ENCODE data around the gene ACY1.
A peak's percentile ranks its signal among the peaks of the same experiment; 100 is the strongest.

The ACY1 gene

GRCh38 chr3:51982838-51983577 lies at the start of gene ACY1:
Gene ACY1, plus strand, starts transcription at chr3:51983535. Its CDS starts 530 bp downstream, at chr3:51984065.
- TF ChIP-seq JUND (IDR thresholded peaks at IDR 0.05; ENCODE audit: low read depth) = no peak
- DNase-seq (ENCODE audit: low read depth in 1 of 2, low spot score in 1 of 2) = peak; percentile 89 to 94

GRCh38 chr3:51934139-51934850 lies 49.0 kb upstream of the ACY1 start:
- no peak for DNase-seq (ENCODE audit: low read depth in 1 of 2, low spot score in 1 of 2)
- no peak for TF ChIP-seq JUND (IDR thresholded peaks at IDR 0.05; ENCODE audit: low read depth)
- in situ Hi-C loops (cut with HindIII; ENCODE audit: low pct_unique_long_range_greater_than_20kb, low sequenced_read_pairs) = no loop called here

More at GRCh38 chr3:51982838-51983577, at the start of gene ACY1:
- in situ Hi-C loops (cut with HindIII; ENCODE audit: low pct_unique_long_range_greater_than_20kb, low sequenced_read_pairs) = no loop called here

DNA sequence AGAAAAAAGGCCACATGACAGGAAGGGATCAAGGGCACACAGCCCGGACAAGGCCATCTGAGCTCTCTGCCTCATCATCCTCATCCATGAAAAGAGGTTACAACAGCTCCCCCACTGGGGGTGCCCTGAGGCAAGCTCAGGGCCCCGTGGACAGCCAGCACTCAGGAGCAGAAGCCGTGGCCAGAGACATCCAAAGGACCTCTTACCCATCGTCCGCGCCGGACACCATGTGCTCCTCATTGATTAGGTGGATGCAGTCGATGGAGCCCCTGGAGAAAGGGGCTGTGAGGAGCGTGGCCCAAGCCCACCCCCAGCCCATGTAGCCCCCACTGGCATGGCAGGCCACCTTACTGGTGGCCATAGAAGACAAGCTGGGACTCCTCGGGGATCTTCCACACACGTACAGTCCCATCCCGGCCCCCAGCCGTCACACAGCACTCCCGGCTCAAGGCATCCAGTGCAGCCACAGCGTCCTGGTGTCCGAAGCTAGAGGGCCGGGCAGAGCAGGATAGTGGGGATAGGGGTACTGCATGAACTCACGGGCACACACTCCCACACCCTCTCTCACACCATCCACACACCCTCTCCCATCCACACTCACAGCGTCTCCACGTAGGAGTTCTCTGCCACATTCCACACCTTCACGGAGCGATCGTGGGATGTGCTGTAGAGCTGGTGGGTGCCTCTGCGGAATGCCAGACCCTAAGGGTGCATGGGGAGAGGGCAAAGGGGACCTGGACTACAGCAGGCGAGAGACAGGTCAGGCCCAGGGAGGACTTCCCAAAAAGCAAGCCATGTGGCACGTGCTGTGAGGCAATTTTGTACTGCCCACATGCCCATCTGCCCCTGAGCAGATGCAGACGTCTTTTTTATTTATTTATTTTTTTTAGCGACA lies 48.1 kb upstream of the ACY1 start:
- TF ChIP-seq JUND (IDR thresholded peaks at IDR 0.05; ENCODE audit: low read depth) = no peak
- DNase-seq (ENCODE audit: low read depth in 1 of 2, low spot score in 1 of 2) = no peak
- in situ Hi-C loops (cut with HindIII; ENCODE audit: low pct_unique_long_range_greater_than_20kb, low sequenced_read_pairs) = no loop called here

DNA sequence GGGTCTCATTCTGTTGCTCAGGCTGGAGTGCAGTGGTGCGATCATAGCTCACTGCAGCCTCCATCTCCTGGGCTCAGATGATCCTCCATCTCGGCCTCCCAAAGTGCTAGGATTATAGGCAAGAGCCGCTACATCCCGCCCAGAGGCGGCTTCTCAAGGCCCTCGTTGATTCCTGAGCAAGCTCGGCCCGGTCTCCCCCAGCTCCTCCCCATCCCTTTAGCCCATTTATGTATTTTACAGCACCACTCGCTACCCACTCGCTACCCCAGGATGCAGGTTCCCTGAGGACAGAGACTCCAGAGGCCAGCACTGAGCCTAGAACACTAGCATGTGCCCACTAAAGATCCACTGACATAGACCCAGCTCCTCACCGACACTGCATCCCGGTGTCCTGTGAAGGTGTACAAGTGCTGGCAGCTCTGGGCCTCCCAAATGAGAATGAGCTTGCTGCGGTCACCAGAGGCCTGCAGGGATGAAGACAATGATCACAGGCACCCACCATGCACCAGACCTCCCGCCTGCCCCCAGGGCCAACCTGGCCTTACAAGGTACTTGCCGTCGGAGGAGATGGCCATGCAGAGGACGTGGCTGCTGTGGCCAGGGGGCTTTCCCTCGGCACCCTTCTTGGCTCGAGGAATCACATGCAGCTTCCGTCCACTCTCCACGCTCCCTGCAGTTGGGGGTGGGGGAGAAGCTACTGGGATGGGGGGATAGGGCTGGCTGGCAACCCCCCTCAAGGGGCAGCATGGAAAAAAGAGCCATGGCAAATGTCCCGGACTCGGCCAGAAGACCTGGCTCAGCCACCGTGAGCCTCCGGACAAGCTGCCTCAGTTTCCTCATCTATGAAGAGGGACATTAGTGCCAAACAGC lies 47.2 kb upstream of the ACY1 start:
- no peak for TF ChIP-seq JUND (IDR thresholded peaks at IDR 0.05; ENCODE audit: low read depth)
- in situ Hi-C loops (cut with HindIII; ENCODE audit: low pct_unique_long_range_greater_than_20kb, low sequenced_read_pairs) = no loop called here
- no peak for DNase-seq (ENCODE audit: low read depth in 1 of 2, low spot score in 1 of 2)

DNA sequence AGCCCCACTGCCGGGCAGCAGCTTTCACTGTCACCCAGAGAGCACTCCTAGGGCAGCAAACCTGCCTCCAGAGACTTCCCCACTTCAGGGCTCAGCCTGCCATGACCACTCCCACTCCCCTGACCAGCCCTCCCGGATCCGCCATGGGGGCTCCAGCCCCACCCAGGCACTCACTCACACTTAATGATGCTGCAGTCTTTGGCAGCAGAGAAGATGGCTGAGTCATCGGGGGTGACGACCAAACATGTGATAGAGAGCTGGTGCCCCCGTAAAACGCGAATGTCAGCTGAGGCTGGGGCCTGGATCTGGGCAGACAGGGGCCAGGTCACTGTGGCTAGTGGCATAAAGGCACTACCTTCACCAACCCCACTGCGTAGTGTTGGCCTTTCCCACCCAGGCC lies 46.3 kb upstream of the ACY1 start:
- in situ Hi-C loops (cut with HindIII; ENCODE audit: low pct_unique_long_range_greater_than_20kb, low sequenced_read_pairs) = no loop called here
- DNase-seq (ENCODE audit: low read depth in 1 of 2, low spot score in 1 of 2) = no peak
- TF ChIP-seq JUND (IDR thresholded peaks at IDR 0.05; ENCODE audit: low read depth) = no peak

DNA sequence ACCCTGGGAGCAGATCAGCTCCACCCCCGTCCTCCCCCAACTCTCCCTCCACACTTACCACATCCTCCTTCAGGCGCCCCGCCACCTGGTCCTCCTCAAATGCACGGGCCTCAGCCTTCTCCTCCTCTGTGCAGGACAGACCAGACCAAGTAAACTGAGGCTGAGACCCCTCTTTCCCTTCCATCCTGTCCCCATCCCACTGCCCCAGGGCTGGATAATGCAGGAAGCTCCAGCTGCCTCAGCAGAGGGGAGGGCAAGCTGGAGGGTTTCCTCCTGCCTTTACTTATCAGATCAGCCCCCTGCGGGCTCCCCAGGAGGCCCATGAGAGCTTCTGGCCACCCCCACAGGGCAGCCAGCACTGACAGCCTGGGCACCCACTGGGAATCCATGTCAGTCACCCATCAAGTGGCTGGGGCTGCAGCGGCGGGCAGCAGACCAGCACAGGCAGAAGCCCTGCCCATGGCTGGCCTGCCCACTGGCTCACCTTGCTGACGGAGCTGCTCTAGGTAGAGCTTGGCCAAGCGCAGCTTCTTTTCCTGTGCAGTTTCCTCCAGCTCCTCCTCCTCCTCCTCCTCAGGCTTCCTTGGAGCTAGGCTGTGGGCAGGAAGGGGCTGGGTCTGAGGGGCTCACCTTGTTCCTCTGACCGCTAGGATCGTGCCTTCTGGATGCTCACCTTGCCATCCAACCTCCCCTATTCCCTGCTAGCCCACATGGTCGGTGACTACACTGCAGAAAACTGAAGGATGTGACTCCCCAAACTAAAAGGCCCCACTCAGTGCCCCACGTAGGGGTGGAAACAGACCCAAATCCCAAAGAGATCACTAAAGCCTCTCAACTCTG lies 45.5 kb upstream of the ACY1 start:
- no peak for TF ChIP-seq JUND (IDR thresholded peaks at IDR 0.05; ENCODE audit: low read depth)
- in situ Hi-C loops (cut with HindIII; ENCODE audit: low pct_unique_long_range_greater_than_20kb, low sequenced_read_pairs) = no loop called here
- no peak for DNase-seq (ENCODE audit: low read depth in 1 of 2, low spot score in 1 of 2)

DNA sequence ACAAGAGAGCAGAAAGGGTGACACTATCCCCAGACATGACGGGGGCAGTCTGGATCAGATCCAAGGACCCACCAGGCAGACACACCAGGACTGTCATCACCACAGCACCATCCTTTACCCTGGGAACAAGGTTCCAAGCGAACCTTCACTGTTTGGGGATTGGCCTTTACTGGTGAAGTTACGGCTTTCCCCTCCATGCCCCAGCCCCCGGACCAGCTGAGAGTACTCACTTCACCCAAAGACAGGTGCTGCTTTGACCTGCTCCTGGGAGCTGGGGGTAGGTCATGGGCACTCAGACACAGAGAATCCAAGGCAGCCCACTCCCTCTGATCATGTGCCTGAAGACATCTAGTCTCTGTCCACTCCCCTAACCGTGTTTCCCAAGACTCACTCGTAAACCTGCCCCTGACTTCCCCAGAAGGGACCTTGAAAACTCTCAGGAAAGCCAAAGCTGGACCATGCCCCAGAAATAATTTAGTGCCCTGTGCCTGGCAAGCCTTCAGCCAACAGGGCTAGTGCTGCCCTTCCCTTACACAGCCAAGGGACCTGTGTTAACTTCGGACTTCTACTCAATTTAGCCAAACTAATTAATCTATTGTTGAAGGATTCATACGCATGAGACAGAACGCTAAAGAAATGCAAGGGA lies 44.4 kb upstream of the ACY1 start:
- in situ Hi-C loops (cut with HindIII; ENCODE audit: low pct_unique_long_range_greater_than_20kb, low sequenced_read_pairs) = no loop called here
- no peak for DNase-seq (ENCODE audit: low read depth in 1 of 2, low spot score in 1 of 2)
- TF ChIP-seq JUND (IDR thresholded peaks at IDR 0.05; ENCODE audit: low read depth) = no peak

- in situ Hi-C loops (cut with HindIII; ENCODE audit: low pct_unique_long_range_greater_than_20kb, low sequenced_read_pairs) = no loop called here
- TF ChIP-seq JUND (IDR thresholded peaks at IDR 0.05; ENCODE audit: low read depth) = no peak
- DNase-seq (ENCODE audit: low read depth in 1 of 2, low spot score in 1 of 2) = no peak
These were observed 42.5 kb upstream of the ACY1 start for GRCh38 chr3:51940648-51941462.

- in situ Hi-C loops (cut with HindIII; ENCODE audit: low pct_unique_long_range_greater_than_20kb, low sequenced_read_pairs) = no loop called here
- no peak for DNase-seq (ENCODE audit: low read depth in 1 of 2, low spot score in 1 of 2)
These were observed 41.9 kb upstream of the ACY1 start for GRCh38 chr3:51941463-51941797.

More at GRCh38 chr3:51941463-51941797, 41.9 kb upstream of the ACY1 start:
- no peak for TF ChIP-seq JUND (IDR thresholded peaks at IDR 0.05; ENCODE audit: low read depth)
